ENCODE measurements around the gene PACRG. TPM values are rescaled to one million over a fixed set of nuclear protein-coding genes. Genes with fewer than 3 reads are reported as not detected.

The PACRG gene
- total and polyA plus RNA-seq, 3 donors from 2014 or later, result 54.0 to 84.6 (median 81.7) TPM

DNA sequence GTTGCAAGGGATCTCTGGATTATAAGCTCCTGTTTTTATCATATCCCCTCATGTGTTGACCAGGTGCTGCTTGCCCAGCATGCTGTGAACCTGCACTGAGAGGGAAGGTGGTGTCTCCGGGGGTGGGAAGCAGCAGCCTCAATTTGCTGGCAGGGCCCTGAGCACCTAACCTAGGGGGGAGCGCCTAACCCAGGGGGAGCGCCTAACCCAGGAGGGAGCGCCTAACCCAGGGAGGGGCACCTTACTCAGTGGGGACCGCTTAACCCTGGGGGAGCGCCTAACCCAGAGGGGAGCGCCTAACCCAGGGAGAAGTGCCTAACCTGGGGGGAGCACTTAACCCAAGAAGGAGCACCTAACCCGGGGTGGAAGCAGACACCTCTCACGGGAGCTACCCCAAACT is 603.5 kb downstream of the PACRG start:
- TF ChIP-seq, protein P1, sequence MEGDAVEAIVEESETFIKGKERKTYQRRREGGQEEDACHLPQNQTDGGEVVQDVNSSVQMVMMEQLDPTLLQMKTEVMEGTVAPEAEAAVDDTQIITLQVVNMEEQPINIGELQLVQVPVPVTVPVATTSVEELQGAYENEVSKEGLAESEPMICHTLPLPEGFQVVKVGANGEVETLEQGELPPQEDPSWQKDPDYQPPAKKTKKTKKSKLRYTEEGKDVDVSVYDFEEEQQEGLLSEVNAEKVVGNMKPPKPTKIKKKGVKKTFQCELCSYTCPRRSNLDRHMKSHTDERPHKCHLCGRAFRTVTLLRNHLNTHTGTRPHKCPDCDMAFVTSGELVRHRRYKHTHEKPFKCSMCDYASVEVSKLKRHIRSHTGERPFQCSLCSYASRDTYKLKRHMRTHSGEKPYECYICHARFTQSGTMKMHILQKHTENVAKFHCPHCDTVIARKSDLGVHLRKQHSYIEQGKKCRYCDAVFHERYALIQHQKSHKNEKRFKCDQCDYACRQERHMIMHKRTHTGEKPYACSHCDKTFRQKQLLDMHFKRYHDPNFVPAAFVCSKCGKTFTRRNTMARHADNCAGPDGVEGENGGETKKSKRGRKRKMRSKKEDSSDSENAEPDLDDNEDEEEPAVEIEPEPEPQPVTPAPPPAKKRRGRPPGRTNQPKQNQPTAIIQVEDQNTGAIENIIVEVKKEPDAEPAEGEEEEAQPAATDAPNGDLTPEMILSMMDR (IDR thresholded peaks at IDR 0.05), result no peak
- no peak for TF ChIP-seq POLR2A (IDR thresholded peaks at IDR 0.05)
- Histone ChIP-seq H3K4me1 (no peaks in the 10 kb centered on the region), H3K27ac (no peak overlapping the region), H3K27me3 (no peaks in the 10 kb centered on the region), H3K4me3 (no peak overlapping the region), H3K9me3 (no peaks in the 10 kb centered on the region), H3K36me3 (ENCODE audit: low read depth, missing control alignments) (no peaks in the 10 kb centered on the region)
- 73 to 95% methylated on average over 3 to 9 of the region's 9 CpGs for WGBS, 2 donors
- DNase-seq, result no peak
- intact Hi-C loops (cut with DNase I; ENCODE audit: low total_unique reads), result no loop called here

DNA sequence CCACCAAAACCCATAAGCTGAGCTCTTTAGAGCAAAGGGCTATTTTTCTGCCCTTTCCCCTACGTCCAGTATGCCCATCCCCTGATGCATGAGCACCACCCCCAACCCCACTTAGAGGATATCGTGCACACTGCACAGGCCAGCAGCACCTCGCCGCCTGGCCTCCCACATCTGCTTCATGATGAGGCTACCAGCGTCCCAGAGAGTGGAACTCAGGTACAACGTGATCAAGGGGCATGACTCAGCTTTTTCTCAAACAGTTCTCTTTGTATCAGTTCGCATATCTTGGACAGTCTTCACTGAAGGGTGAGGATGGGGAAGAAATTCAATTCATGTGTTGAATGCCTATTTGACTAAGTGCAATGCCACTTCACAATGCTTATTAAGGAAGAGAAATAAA is 604.8 kb downstream of the PACRG start:
- TF ChIP-seq POLR2A (IDR thresholded peaks at IDR 0.05), result no peak
- TF ChIP-seq, protein P1 (IDR thresholded peaks at IDR 0.05), result no peak
- no peak overlapping the region for H3K27ac ChIP-seq

DNA sequence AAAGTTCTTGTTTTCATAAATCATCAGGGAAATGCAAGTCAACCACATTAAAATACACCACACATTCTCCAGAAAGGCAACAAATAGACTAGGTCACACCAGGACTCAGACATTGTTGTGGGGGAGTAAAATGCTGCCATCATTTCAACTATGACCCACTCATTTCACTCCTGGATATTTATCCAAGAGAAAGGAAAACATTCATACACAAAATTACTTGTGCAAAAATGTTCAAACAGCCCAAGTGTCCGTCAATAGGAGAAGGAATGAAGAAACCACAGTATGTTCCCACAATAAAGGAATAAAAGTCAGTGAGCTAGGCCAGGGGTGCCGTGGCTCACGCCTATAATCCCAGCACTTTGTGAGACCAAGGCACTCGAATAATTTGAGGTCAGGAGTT is 605.3 kb downstream of the PACRG start:
- TF ChIP-seq, protein P1 (IDR thresholded peaks at IDR 0.05), result no peak
- TF ChIP-seq POLR2A (IDR thresholded peaks at IDR 0.05), result no peak
- H3K4me3 ChIP-seq, result no peak overlapping the region
- WGBS, 2 donors, result 64 to 69% methylated on average over 4 of the region's 4 CpGs
- H3K4me1 ChIP-seq, result no peaks in the 10 kb centered on the region
- intact Hi-C loops (cut with DNase I; ENCODE audit: low total_unique reads), result no loop called here
- H3K27me3 ChIP-seq, result no peaks in the 10 kb centered on the region
- H3K9me3 ChIP-seq, result no peaks in the 10 kb centered on the region
- H3K36me3 ChIP-seq (ENCODE audit: low read depth, missing control alignments), result no peaks in the 10 kb centered on the region
- DNase-seq, result no peak
- no peak overlapping the region for H3K27ac ChIP-seq

More for the DNA sequence above, 604.8 kb downstream of the PACRG start:
- no peaks in the 10 kb centered on the region for H3K4me1 ChIP-seq
- no peaks in the 10 kb centered on the region for H3K9me3 ChIP-seq
- intact Hi-C loops (cut with DNase I; ENCODE audit: low total_unique reads), result no loop called here
- 88 to 89% methylated on average over 7 of the region's 7 CpGs for WGBS, 2 donors
- no peaks in the 10 kb centered on the region for H3K36me3 ChIP-seq (ENCODE audit: low read depth, missing control alignments)
- no peak for DNase-seq
- H3K4me3 ChIP-seq, result no peak overlapping the region
- no peaks in the 10 kb centered on the region for H3K27me3 ChIP-seq

DNA sequence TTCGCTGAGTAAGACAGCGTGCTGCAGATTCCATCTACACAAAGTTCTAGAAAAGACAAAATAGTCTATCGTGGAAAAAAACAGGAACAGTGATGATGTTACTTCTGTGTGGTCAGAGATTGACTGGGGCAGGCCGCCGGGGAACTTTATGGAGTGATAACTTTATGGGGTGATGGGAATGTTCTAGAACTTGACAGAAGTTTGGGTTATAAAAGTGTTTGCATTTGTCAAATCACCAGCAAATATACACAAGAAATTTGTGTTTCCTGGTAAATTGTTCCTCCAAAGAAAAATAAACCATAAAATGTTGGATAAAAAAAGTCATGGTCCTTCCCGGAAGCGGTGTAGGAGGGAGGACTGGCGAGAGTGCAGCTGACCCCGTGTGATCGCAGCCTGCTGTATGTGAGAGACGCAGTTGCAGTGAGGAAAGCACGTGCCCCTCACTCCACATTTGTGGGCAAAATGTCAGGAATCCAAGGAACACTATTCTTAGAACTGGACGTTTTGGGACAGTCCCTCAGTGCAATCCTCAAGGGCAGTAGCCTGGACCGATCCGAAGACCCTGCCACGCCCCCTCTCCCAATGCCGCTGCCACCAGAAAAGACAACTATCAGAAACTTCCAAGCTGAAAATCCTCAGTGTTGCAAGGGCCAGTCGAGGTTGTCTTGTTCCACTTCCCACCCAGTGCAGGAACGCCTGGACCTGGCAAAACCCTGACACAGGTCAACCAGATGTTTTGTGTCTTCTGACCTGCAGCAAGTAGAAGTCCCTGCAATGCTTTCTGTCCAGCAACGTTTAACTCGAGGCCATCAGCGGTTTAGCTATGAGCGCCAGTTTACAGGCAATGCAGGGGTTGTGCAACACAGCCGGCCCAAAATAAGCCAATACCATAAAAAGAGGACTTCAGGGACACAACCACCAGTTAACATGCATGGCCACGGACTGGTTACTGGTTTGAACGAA is 606.2 kb downstream of the PACRG start:
- H3K36me3 ChIP-seq (ENCODE audit: low read depth, missing control alignments), result no peaks in the 10 kb centered on the region
- no peaks in the 10 kb centered on the region for H3K9me3 ChIP-seq
- WGBS, 2 donors, result 69 to 71% methylated on average over 26 of the region's 26 CpGs
- no peak for TF ChIP-seq POLR2A (IDR thresholded peaks at IDR 0.05)
- TF ChIP-seq, protein P1 (IDR thresholded peaks at IDR 0.05), result no peak
- no peak overlapping the region for H3K4me3 ChIP-seq
- intact Hi-C loops (cut with DNase I; ENCODE audit: low total_unique reads), result no loop called here
- no peak overlapping the region for H3K27ac ChIP-seq
- H3K4me1 ChIP-seq, result no peaks in the 10 kb centered on the region
- DNase-seq, result no peak
- H3K27me3 ChIP-seq, result no peaks in the 10 kb centered on the region

Data from testis (tissue), 3 donors.